CD4-positive, alpha-beta T cell treated with Interleukin-4 for 1 hour (primary cell): ENCODE data around the gene PBRM1.

ENCODE experiments used
- DNase-seq, 2 donors: peaks; one replicate each; pipeline ENCODE4 v3.0.0-alpha.2; 2020 to 2022

The PBRM1 gene

GRCh38 chr3:52502001-52502400 lies 183.7 kb downstream of the PBRM1 start:
- DNase-seq, result no peak

GRCh38 chr3:52501046-52501445 lies 184.7 kb downstream of the PBRM1 start:
- no peak for DNase-seq

GRCh38 chr3:52498137-52499054 lies 187.3 kb downstream of the PBRM1 start:
- peak; percentile 14 to 63 for DNase-seq

GRCh38 chr3:52495777-52496602 lies 189.7 kb downstream of the PBRM1 start:
- DNase-seq, result peak in 1 of 2 donors; percentile 43
